ENCODE data around the gene PPP3CA.
A peak's percentile ranks its signal among the peaks of the same experiment; 100 is the strongest.
"Not testable (repeated sequence)": the region's sequence is repeated elsewhere in the genome, so short reads cannot be mapped to it uniquely, and the experiment has no call there.

Gene PPP3CA

GRCh38 chr4:101000496-101000895 is 346.8 kb downstream of the PPP3CA start:
- peaks cover 6% of the 10 kb centered on the region for H3K4me1 Mint-ChIP-seq (ENCODE audit: low read depth)
- H3K4me3 Mint-ChIP-seq = no peak overlapping the region
- peak overlapping the region; percentile 11 for H3K27ac Mint-ChIP-seq
- H3K27me3 Mint-ChIP-seq = no peaks in the 10 kb centered on the region
- H3K9me3 Mint-ChIP-seq (ENCODE audit: low read depth) = peaks cover 5% of the 10 kb centered on the region
- no peaks in the 10 kb centered on the region for H3K36me3 Mint-ChIP-seq

- Mint-ChIP-seq H3K36me3 (no peaks in the 10 kb centered on the region), H3K9me3 (ENCODE audit: low read depth) (no peaks in the 10 kb centered on the region), H3K4me3 (no peak overlapping the region), H3K27ac (no peak overlapping the region), H3K27me3 (no peaks in the 10 kb centered on the region), H3K4me1 (ENCODE audit: low read depth) (peaks cover 6% of the 10 kb centered on the region)
Observed at GRCh38 chr4:100995671-100996070, 351.7 kb downstream of the PPP3CA start.

GRCh38 chr4:100995002-100995401 is 352.3 kb downstream of the PPP3CA start:
- H3K27ac Mint-ChIP-seq; H3K9me3 Mint-ChIP-seq (ENCODE audit: low read depth); H3K4me1 Mint-ChIP-seq (ENCODE audit: low read depth); H3K36me3 Mint-ChIP-seq; H3K27me3 Mint-ChIP-seq; H3K4me3 Mint-ChIP-seq: not testable (repeated sequence)

DNA sequence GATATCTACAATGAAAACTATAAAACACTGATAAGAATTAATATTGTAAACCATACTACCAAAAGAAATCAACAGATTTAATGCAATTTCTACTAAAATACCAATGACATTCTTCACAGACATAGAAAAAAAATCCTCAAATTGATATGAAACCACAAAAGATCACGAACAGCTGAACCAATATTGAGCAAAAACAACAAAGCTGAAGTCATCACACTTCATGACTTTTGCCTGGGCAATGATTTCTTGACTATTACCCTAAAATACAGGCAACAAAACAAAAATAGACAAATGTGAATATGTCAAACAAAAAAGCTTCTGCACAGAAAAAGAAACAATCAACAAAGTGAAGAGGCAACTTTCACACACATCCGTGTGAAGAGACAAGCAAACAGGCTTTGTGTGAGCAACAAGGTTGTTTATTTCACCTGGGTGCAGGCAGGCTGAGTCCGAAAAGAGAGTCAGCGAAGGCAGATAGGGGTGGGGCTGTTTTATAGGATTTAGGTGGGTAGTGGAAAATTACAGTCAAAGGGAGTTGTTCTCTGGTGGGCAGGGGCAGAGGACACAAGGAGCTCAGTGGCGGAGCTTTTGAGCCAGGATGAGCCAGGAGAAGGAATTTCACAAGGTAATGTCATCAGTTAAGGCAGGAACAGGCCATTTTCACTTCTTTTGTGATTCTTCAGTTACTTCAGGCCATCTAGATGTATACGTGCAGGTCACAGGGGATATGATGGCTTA is 355.8 kb downstream of the PPP3CA start:
- not testable (repeated sequence) for H3K4me3 Mint-ChIP-seq; H3K27me3 Mint-ChIP-seq; H3K9me3 Mint-ChIP-seq (ENCODE audit: low read depth); H3K27ac Mint-ChIP-seq; H3K4me1 Mint-ChIP-seq (ENCODE audit: low read depth); H3K36me3 Mint-ChIP-seq

GRCh38 chr4:100989401-100989800 is 357.9 kb downstream of the PPP3CA start:
- no peak overlapping the region for H3K4me3 Mint-ChIP-seq
- H3K36me3 Mint-ChIP-seq = no peaks in the 10 kb centered on the region
- H3K9me3 Mint-ChIP-seq (ENCODE audit: low read depth) = no peaks in the 10 kb centered on the region
- no peaks in the 10 kb centered on the region for H3K27me3 Mint-ChIP-seq
- H3K4me1 Mint-ChIP-seq (ENCODE audit: low read depth) = no peaks in the 10 kb centered on the region
- H3K27ac Mint-ChIP-seq = no peak overlapping the region

DNA sequence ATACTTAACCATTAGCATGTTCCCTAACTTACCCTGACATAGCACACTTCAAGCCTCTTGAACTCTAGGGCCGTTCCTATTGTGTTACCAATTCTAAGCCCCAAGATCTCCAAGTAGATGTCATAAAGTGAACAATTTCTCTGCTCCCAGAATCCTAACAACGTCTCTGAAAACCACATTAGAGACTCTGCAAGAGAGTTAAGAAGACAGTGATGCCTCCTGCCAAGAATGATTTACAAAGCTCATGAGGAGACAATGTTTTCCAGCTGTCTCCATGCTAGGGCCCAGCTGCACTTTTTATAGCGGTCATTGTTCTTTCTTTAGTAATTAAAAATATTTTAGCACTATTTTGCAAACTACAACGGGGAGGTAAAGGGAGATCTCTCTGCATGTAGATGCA is 358.4 kb downstream of the PPP3CA start:
- Mint-ChIP-seq H3K27me3 (no peaks in the 10 kb centered on the region), H3K9me3 (ENCODE audit: low read depth) (no peaks in the 10 kb centered on the region), H3K4me1 (ENCODE audit: low read depth) (no peaks in the 10 kb centered on the region), H3K36me3 (no peaks in the 10 kb centered on the region), H3K4me3 (no peak overlapping the region), H3K27ac (no peak overlapping the region)

- no peak overlapping the region for H3K27ac Mint-ChIP-seq
- no peaks in the 10 kb centered on the region for H3K27me3 Mint-ChIP-seq
- no peaks in the 10 kb centered on the region for H3K9me3 Mint-ChIP-seq (ENCODE audit: low read depth)
- no peaks in the 10 kb centered on the region for H3K36me3 Mint-ChIP-seq
- no peak overlapping the region for H3K4me3 Mint-ChIP-seq
- no peaks in the 10 kb centered on the region for H3K4me1 Mint-ChIP-seq (ENCODE audit: low read depth)
Observed at GRCh38 chr4:100986360-100986868, 360.9 kb downstream of the PPP3CA start.

GRCh38 chr4:100985576-100985975 is 361.8 kb downstream of the PPP3CA start:
- H3K4me1 Mint-ChIP-seq (ENCODE audit: low read depth) = no peaks in the 10 kb centered on the region
- no peak overlapping the region for H3K4me3 Mint-ChIP-seq
- H3K36me3 Mint-ChIP-seq = no peaks in the 10 kb centered on the region

GRCh38 chr4:100984901-100985300 is 362.4 kb downstream of the PPP3CA start:
- H3K4me1 Mint-ChIP-seq (ENCODE audit: low read depth) = no peaks in the 10 kb centered on the region
- H3K4me3 Mint-ChIP-seq = no peak overlapping the region
- no peak overlapping the region for H3K27ac Mint-ChIP-seq
- H3K9me3 Mint-ChIP-seq (ENCODE audit: low read depth) = no peaks in the 10 kb centered on the region
- no peaks in the 10 kb centered on the region for H3K27me3 Mint-ChIP-seq
- H3K36me3 Mint-ChIP-seq = no peaks in the 10 kb centered on the region

More at GRCh38 chr4:100985576-100985975, 361.8 kb downstream of the PPP3CA start:
- Mint-ChIP-seq H3K27me3 (no peaks in the 10 kb centered on the region), H3K9me3 (ENCODE audit: low read depth) (no peaks in the 10 kb centered on the region), H3K27ac (no peak overlapping the region)

GRCh38 chr4:100983426-100983825 is 363.9 kb downstream of the PPP3CA start:
- Mint-ChIP-seq H3K36me3 (no peaks in the 10 kb centered on the region), H3K4me3 (no peak overlapping the region), H3K4me1 (ENCODE audit: low read depth) (no peaks in the 10 kb centered on the region), H3K27me3 (no peaks in the 10 kb centered on the region), H3K9me3 (ENCODE audit: low read depth) (no peaks in the 10 kb centered on the region), H3K27ac (no peak overlapping the region)

DNA sequence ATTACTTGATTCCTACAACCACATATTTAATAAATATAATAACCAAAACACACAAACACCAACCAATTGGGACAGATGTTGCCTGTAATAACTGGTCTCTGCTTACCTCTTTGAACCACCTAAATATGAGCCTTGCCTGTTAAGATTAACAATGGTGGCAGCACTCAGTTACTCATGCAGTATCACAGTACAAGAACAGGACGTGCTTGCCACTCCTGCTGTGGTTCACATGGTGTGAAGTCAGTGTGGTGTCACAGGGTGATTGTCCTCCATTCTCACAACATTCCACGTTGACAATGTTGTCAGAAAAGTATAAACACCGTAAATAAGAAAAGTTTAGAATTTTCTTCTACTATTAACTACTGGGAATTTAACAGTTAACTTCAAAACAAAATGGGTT is 365.0 kb downstream of the PPP3CA start:
- H3K9me3 Mint-ChIP-seq (ENCODE audit: low read depth) = no peaks in the 10 kb centered on the region
- no peaks in the 10 kb centered on the region for H3K4me1 Mint-ChIP-seq (ENCODE audit: low read depth)
- no peak overlapping the region for H3K4me3 Mint-ChIP-seq
- H3K36me3 Mint-ChIP-seq = no peaks in the 10 kb centered on the region
- no peak overlapping the region for H3K27ac Mint-ChIP-seq
- H3K27me3 Mint-ChIP-seq = no peaks in the 10 kb centered on the region

DNA sequence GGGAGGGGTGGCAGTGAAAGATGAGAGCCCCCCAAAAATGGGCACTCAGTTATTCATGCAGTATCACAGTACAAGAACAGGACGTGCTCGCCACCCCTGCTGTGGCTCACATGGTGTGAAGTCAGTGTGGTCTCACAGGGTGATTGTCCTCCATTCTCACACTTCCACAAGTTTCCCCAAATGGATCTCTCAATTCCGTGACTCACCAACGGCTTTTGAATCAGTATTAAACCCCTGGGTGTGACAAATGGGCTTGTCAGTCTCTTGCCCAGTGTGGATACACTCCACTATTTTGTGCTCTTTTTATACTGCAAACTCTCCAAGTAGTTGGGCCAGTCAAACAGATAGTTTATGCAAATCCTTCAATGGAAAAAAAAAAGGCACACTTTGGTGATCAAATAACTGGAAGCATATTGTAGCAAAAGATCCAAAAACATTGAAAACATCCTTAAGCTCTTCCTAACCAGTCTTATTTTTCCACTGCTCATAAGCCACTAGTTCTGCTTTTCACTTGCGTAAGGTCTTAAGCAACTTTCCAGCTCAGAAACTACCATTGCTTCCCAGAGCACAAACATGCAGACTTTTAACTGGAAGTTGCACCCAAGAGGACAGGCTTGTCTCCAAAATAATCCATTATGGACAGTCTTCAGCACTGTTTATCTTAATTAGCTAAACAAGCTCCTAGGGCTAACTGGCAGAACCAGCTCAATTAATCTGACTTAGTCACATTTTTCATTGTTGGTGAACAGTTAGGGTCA is 365.7 kb downstream of the PPP3CA start:
- Mint-ChIP-seq H3K4me3 (no peak overlapping the region), H3K9me3 (ENCODE audit: low read depth) (no peaks in the 10 kb centered on the region), H3K27me3 (no peaks in the 10 kb centered on the region), H3K27ac (no peak overlapping the region), H3K36me3 (no peaks in the 10 kb centered on the region), H3K4me1 (ENCODE audit: low read depth) (no peaks in the 10 kb centered on the region)

- Mint-ChIP-seq H3K27me3 (no peaks in the 10 kb centered on the region), H3K4me1 (ENCODE audit: low read depth) (no peaks in the 10 kb centered on the region), H3K36me3 (no peaks in the 10 kb centered on the region), H3K4me3 (no peak overlapping the region), H3K9me3 (ENCODE audit: low read depth) (no peaks in the 10 kb centered on the region), H3K27ac (no peak overlapping the region)
Observed at GRCh38 chr4:100979736-100980135, 367.6 kb downstream of the PPP3CA start.

DNA sequence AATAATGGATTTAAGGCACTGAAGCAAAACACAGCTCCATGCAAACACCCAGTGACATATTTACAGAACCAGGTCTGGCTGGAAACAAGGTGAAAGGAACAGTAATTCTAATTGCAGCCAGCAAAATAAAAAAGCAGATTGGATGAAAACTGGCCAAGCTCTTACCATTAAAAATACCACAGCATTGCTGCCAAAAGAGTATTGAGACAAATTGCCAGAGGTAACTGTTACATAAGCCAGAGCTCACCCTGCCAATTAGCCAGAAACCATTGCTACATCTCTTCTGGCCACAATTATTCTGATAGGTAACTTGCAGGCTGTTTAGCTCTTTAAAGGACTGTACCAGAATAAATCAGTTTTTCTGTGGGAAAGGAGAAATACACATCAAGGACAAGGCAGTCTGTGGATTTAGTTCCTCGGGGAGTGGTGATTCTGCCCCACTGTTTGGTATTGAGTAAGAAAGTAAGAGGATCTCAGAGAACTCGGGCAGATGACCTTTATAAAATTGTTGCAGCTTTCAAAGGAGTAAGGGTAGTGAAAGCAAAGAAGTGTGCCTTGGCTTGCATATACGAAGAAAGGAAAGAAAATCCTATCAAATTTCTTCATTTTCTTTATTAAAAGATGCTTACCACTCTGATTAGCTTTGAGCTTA is 369.5 kb downstream of the PPP3CA start:
- Mint-ChIP-seq H3K27ac (no peak overlapping the region), H3K4me3 (no peak overlapping the region), H3K4me1 (ENCODE audit: low read depth) (no peaks in the 10 kb centered on the region), H3K9me3 (ENCODE audit: low read depth) (no peaks in the 10 kb centered on the region), H3K27me3 (no peaks in the 10 kb centered on the region), H3K36me3 (no peaks in the 10 kb centered on the region)

- no peak overlapping the region for H3K4me3 Mint-ChIP-seq
- no peak overlapping the region for H3K27ac Mint-ChIP-seq
- no peaks in the 10 kb centered on the region for H3K36me3 Mint-ChIP-seq
- no peaks in the 10 kb centered on the region for H3K27me3 Mint-ChIP-seq
- H3K4me1 Mint-ChIP-seq (ENCODE audit: low read depth) = no peaks in the 10 kb centered on the region
- no peaks in the 10 kb centered on the region for H3K9me3 Mint-ChIP-seq (ENCODE audit: low read depth)
Observed at GRCh38 chr4:100977274-100977673, 370.1 kb downstream of the PPP3CA start.
